Muscle layer of duodenum (tissue), 2 donors: ENCODE data around the gene ITGB2.

Experiments
- H3K27ac ChIP-seq: one replicate; pipeline ENCODE4 v1.7.0; 2013; ENCODE audit warnings: mild to moderate bottlenecking, low read length
- H3K27me3 ChIP-seq: one replicate; pipeline ENCODE4 v1.7.0; 2013; ENCODE audit warnings: low read depth, mild to moderate bottlenecking, control low read depth, low read length
- H3K36me3 ChIP-seq, 2 donors: one replicate each; pipeline ENCODE4 v1.7.0; 2013; ENCODE audit warnings: low read length in 2 of 2, control low read depth in 1 of 2, mild to moderate bottlenecking in 1 of 2; ENCODE audit not compliant: insufficient read depth in 2 of 2, control insufficient read depth in 1 of 2
- H3K4me1 ChIP-seq, 2 donors: one replicate each; pipeline ENCODE4 v1.7.0; 2013; ENCODE audit warnings: low read length in 2 of 2, mild to moderate bottlenecking in 2 of 2, control low read depth in 1 of 2, moderate library complexity in 1 of 2; ENCODE audit not compliant: insufficient read depth in 2 of 2, control insufficient read depth in 1 of 2
- H3K4me3 ChIP-seq, 2 donors: one replicate each; pipeline ENCODE4 v1.7.0; 2013; ENCODE audit warnings: low read length in 2 of 2, low read depth in 1 of 2, mild to moderate bottlenecking in 1 of 2
- H3K9me3 ChIP-seq, 2 donors: one replicate each; pipeline ENCODE4 v1.7.0; 2013; ENCODE audit warnings: low read length in 2 of 2, control low read depth in 1 of 2, mild to moderate bottlenecking in 1 of 2; ENCODE audit not compliant: control insufficient read depth in 1 of 2
- donor health status: healthy.

ITGB2 gene

GRCh38 chr21:44953628-44954021 lies 32.9 kb upstream of the ITGB2 start:
- Histone ChIP-seq H3K9me3 (no peaks in the 10 kb centered on the region), H3K4me1 (peaks cover 4 to 33% of the 10 kb centered on the region in 2 donors), H3K27me3 (no peaks in the 10 kb centered on the region), H3K36me3 (peaks cover 0 to 13% of the 10 kb centered on the region in 2 donors), H3K4me3 (no peak overlapping the region), H3K27ac (no peak overlapping the region)

GRCh38 chr21:44952929-44953627 lies 32.4 kb upstream of the ITGB2 start:
- peaks cover 4 to 27% of the 10 kb centered on the region in 2 donors for H3K4me1 ChIP-seq
- no peak overlapping the region for H3K27ac ChIP-seq
- H3K9me3 ChIP-seq, result no peaks in the 10 kb centered on the region
- no peak overlapping the region for H3K4me3 ChIP-seq
- no peaks in the 10 kb centered on the region for H3K27me3 ChIP-seq
- H3K36me3 ChIP-seq, result peaks cover 0 to 14% of the 10 kb centered on the region in 2 donors

DNA sequence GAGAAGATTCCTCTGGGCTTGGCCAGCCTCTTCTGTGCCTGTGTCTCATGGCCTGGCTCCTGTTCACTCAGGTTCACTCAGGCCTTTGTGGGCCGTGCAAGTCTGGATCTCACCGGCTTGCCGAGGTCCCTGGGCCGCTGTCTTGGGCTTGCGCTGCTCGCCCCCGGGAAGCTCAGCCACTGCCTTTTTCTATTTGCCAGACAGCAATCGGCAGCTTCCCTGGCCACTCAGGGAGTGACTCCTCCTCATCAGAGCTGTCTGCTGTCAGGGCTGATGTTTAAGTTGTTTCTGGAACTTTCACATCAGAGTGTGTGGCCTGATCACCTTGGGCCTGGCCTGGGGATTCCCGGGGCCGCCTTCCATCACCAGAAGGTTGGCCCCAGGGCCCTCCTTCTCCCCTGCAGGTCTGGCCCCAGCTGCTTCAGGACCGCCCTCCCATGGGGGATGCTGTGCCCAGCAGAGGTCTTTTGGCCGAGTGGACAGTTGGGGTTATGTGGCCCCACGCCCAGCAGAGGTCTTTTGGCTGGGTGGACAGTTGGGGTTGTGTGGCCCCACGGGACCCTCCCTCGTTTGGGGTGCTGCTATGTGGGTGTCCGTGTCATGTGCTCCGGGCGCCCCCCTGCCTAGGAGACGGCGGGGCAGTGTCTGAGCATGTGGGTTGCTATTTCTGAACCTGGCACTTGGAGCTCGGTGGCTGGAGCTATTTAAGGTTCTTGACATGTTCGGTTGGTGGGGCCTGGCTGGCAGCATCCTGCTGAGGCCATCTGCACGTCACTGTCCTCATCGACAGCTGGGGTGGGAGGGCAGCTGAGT lies 31.6 kb upstream of the ITGB2 start:
- H3K4me1 ChIP-seq, result peaks cover 4 to 25% of the 10 kb centered on the region in 2 donors
- H3K27ac ChIP-seq, result no peak overlapping the region
- H3K27me3 ChIP-seq, result no peaks in the 10 kb centered on the region
- H3K9me3 ChIP-seq, result no peaks in the 10 kb centered on the region
- H3K36me3 ChIP-seq, result peaks cover 0 to 22% of the 10 kb centered on the region in 2 donors
- H3K4me3 ChIP-seq, result no peak overlapping the region

DNA sequence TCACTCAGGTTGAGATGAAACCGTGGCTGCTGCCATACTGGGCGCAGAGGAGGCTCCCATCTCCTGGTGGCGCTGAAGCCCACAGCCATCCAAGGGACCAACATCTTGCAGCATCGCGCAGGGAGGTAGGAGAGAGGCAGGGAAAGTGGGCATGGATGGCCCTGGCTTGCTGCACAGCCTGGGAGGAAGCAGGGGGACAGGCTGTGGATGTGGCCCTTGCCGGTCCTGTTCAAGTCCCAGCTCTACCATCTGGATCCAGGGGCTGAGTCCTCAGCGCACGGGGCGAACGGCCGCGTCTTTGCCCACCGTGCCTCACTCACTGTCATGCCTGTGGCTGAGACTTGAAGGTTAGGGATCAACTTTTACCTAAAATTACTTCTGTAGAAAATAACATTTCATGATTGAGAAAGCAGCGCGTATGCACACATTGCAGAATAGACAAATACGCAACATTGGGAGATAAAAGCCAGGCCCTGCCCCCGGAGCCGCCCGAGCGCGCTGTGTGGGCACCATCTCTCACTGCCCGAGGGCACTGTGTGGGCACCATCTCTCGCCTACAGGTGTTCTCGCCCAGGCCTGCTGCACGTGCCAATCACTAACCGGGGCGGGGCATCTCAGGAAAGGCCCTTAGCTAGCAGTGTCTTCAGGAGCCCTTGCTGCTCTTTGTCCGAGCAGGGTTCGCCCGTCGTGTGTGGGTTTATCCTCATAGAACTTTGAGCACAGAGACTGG lies 30.7 kb upstream of the ITGB2 start:
- Histone ChIP-seq H3K9me3 (no peaks in the 10 kb centered on the region), H3K36me3 (peaks cover 0 to 27% of the 10 kb centered on the region in 2 donors)

DNA sequence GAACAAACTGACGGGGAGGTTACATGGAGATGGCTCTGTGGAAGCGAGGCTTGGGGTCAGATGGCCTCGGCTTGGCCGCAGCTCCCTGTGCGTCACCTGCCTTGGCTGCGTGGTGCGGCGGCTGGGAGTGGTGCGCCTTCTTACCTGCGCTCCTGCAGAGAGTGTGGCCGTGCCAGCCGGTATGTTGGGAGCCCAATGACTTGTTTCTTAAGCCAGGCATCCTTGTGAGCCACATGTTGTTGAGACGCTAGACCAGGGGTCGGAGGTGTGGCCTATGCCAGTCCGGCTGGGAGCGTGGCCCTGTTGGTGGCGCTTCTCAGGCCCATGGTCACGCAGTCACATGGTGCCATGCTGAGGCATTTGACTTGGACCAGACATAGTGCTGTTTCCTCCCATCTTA lies 29.7 kb upstream of the ITGB2 start:
- no peak overlapping the region for H3K4me3 ChIP-seq
- H3K27ac ChIP-seq, result no peak overlapping the region
- no peaks in the 10 kb centered on the region for H3K9me3 ChIP-seq
- H3K4me1 ChIP-seq, result peaks cover 4 to 25% of the 10 kb centered on the region in 2 donors
- peaks cover 1 to 30% of the 10 kb centered on the region in 2 donors for H3K36me3 ChIP-seq
- H3K27me3 ChIP-seq, result no peaks in the 10 kb centered on the region

More for the DNA sequence above, 30.7 kb upstream of the ITGB2 start:
- peaks cover 4 to 25% of the 10 kb centered on the region in 2 donors for H3K4me1 ChIP-seq
- H3K4me3 ChIP-seq, result no peak overlapping the region
- H3K27me3 ChIP-seq, result no peaks in the 10 kb centered on the region
- H3K27ac ChIP-seq, result no peak overlapping the region

- H3K9me3 ChIP-seq, result no peaks in the 10 kb centered on the region
- H3K36me3 ChIP-seq, result peaks cover 5 to 35% of the 10 kb centered on the region in 2 donors
- no peaks in the 10 kb centered on the region for H3K27me3 ChIP-seq
- no peak overlapping the region for H3K4me3 ChIP-seq
- H3K27ac ChIP-seq, result no peak overlapping the region
- peaks cover 4 to 25% of the 10 kb centered on the region in 2 donors for H3K4me1 ChIP-seq
Observed at GRCh38 chr21:44949779-44950198, 29.1 kb upstream of the ITGB2 start.

DNA sequence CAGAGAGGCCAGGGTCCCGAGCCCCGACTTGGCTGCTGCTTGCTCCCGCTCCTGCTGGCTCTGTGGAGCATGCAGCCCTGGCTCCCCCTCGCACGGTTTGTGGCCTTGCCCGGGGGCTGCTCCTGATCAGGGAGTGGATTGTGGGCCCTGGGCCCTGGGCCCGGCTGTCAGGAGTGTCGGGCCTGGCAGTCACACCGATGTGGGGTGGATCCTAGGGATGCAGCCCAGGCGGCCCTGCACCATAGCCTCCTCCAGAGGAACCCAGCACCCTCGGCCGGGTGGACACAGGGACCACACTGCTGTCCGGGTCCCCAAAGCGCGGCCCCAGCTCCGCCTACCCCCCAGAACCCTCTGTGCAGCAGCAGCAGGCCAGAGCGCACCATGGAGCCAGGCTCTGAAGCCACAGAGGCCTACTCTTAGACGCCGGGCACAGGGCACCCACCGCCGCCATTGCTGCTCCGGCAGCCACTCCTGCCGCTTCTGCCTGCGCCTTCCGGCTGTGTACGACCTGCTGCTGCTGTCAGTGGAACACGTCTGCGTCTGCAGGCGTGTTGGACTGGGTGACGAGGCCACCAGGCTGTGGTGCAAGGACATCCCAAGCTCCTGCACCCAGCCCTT lies 28.6 kb upstream of the ITGB2 start:
- no peak overlapping the region for H3K4me3 ChIP-seq
- peaks cover 8 to 40% of the 10 kb centered on the region in 2 donors for H3K36me3 ChIP-seq
- H3K9me3 ChIP-seq, result no peaks in the 10 kb centered on the region
- peaks cover 4 to 25% of the 10 kb centered on the region in 2 donors for H3K4me1 ChIP-seq
- H3K27me3 ChIP-seq, result no peaks in the 10 kb centered on the region
- no peak overlapping the region for H3K27ac ChIP-seq

DNA sequence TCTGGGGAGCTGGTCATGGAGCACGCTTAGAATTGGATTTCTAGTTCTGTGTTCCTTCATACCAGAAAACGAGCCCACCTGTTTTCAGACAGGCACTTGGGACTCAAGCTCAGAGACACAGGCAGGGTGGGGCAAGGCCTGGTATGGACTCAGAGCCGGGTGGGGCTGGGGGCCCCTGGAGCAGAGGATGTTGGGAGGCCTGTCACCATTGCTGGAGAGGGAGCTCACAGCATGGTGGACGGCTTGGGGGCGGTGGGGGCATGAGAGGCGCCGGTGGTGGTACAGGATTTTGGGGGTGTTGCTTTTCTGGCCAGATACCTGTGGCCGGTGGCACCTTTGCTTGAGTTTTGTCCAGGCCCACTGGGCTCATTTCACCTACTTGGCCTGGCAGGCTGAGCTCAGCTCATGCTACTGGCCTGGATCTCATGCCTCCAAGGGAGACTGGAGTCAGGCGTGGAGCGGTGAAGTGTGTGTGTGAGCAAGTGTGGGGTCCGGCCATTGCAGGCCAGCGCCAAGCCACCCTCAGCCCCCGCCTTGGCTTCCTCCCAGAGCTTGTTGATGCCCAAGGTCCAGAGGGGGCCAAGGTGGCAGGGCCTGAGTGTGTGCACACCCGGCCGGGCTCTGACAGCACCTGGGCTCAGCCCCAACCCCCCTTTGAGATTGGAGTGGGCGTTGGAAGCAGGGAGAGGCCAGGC lies 27.9 kb upstream of the ITGB2 start:
- Histone ChIP-seq H3K4me1 (peaks cover 4 to 25% of the 10 kb centered on the region in 2 donors), H3K9me3 (no peaks in the 10 kb centered on the region), H3K27me3 (no peaks in the 10 kb centered on the region), H3K36me3 (peaks cover 13 to 41% of the 10 kb centered on the region in 2 donors), H3K4me3 (no peak overlapping the region), H3K27ac (no peak overlapping the region)

- Histone ChIP-seq H3K4me3 (no peak overlapping the region), H3K36me3 (peaks cover 13 to 44% of the 10 kb centered on the region in 2 donors), H3K27ac (no peak overlapping the region), H3K27me3 (no peaks in the 10 kb centered on the region), H3K9me3 (no peaks in the 10 kb centered on the region), H3K4me1 (peaks cover 7 to 20% of the 10 kb centered on the region in 2 donors)
Observed at GRCh38 chr21:44947930-44948331, 27.2 kb upstream of the ITGB2 start.

- no peaks in the 10 kb centered on the region for H3K27me3 ChIP-seq
- no peak overlapping the region for H3K27ac ChIP-seq
- no peak overlapping the region for H3K4me3 ChIP-seq
- H3K4me1 ChIP-seq, result peaks cover 8 to 15% of the 10 kb centered on the region in 2 donors
- peaks cover 13 to 44% of the 10 kb centered on the region in 2 donors for H3K36me3 ChIP-seq
- H3K9me3 ChIP-seq, result no peaks in the 10 kb centered on the region
Observed at GRCh38 chr21:44947111-44947929, 26.6 kb upstream of the ITGB2 start.
